SH-SY5Y (cell line): Measurements from ENCODE around the gene C19orf47.

ENCODE experiments used
- GATA2 ChIP-seq: IDR thresholded peaks from 2 replicates; pipeline ENCODE4 v1.6.1; 2011; ENCODE audit warnings: mild to moderate bottlenecking, low read depth, low read length
- GATA3 ChIP-seq: IDR thresholded peaks from 2 replicates; pipeline ENCODE4 v1.6.1; 2011; ENCODE audit warnings: low read depth, mild to moderate bottlenecking, low read length, moderate library complexity

- no peak for TF ChIP-seq GATA2
- TF ChIP-seq GATA3: no peak
Observed at GRCh38 chr19:40355975-40356680, 7.9 kb upstream of the C19orf47 start.
